ENCODE results near the gene JTB.
A peak's percentile ranks its signal among the peaks of the same experiment; 100 is the strongest.

The JTB gene

DNA sequence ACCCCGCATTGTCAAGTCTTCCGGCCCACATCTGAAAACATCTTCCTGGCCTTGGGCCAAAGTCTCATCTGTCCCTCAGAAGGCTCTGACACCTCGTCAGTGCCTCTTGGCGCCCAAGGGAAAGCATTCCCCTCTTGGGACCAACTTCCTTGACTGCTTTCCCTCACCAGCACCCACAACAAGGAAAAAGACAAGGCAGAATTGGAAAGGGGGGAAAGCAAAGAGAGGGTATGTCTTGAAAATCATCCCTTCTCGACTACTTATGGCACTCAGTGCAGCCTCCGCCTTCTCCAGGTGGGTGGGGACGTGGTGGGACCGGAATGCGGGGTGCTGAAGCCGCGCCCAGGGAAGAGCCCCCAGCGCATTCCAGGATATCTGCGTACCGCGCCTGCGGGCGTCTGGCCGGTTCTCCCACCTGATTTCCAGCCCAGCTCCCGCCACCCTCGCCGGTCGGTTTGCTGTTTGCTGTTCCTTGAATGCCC is 13.6 kb downstream of the JTB start:
- no peak for TF ChIP-seq EZH2phosphoT487 (IDR thresholded peaks at IDR 0.05; ENCODE audit: borderline replicate concordance, low read length)
- TF ChIP-seq, protein P1, sequence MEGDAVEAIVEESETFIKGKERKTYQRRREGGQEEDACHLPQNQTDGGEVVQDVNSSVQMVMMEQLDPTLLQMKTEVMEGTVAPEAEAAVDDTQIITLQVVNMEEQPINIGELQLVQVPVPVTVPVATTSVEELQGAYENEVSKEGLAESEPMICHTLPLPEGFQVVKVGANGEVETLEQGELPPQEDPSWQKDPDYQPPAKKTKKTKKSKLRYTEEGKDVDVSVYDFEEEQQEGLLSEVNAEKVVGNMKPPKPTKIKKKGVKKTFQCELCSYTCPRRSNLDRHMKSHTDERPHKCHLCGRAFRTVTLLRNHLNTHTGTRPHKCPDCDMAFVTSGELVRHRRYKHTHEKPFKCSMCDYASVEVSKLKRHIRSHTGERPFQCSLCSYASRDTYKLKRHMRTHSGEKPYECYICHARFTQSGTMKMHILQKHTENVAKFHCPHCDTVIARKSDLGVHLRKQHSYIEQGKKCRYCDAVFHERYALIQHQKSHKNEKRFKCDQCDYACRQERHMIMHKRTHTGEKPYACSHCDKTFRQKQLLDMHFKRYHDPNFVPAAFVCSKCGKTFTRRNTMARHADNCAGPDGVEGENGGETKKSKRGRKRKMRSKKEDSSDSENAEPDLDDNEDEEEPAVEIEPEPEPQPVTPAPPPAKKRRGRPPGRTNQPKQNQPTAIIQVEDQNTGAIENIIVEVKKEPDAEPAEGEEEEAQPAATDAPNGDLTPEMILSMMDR (IDR thresholded peaks at IDR 0.05; ENCODE audit: low read depth, low read length, poor library complexity, severe bottlenecking), result no peak
- Histone ChIP-seq H3K27me3 (ENCODE audit: control insufficient read depth, low read length) (no peaks in the 10 kb centered on the region), H3K4me1 (ENCODE audit: control insufficient read depth, low read length) (peaks cover 54% of the 10 kb centered on the region), H3K4me2 (ENCODE audit: low read length) (peak overlapping the region; percentile 83), H3K79me2 (ENCODE audit: control insufficient read depth, low read length) (peaks cover 65% of the 10 kb centered on the region), H3K9me3 (ENCODE audit: control insufficient read depth, insufficient read depth, low read length) (no peaks in the 10 kb centered on the region), H3F3A (ENCODE audit: control insufficient read depth, insufficient read depth) (peaks cover 14% of the 10 kb centered on the region), H3K36me3 (ENCODE audit: control insufficient read depth, low read length) (peaks cover 43% of the 10 kb centered on the region), H3K4me3 (ENCODE audit: low read length) (peak overlapping the region; percentile 84), H3K9me2 (replicated peaks; ENCODE audit: control insufficient read depth, low read length) (no peaks in the 10 kb centered on the region), H3K27ac (ENCODE audit: low read depth, low read length) (peak overlapping the region; percentile 59), H4K20me1 (ENCODE audit: control insufficient read depth, insufficient read depth, low read depth, low read length) (no peaks in the 10 kb centered on the region)

DNA sequence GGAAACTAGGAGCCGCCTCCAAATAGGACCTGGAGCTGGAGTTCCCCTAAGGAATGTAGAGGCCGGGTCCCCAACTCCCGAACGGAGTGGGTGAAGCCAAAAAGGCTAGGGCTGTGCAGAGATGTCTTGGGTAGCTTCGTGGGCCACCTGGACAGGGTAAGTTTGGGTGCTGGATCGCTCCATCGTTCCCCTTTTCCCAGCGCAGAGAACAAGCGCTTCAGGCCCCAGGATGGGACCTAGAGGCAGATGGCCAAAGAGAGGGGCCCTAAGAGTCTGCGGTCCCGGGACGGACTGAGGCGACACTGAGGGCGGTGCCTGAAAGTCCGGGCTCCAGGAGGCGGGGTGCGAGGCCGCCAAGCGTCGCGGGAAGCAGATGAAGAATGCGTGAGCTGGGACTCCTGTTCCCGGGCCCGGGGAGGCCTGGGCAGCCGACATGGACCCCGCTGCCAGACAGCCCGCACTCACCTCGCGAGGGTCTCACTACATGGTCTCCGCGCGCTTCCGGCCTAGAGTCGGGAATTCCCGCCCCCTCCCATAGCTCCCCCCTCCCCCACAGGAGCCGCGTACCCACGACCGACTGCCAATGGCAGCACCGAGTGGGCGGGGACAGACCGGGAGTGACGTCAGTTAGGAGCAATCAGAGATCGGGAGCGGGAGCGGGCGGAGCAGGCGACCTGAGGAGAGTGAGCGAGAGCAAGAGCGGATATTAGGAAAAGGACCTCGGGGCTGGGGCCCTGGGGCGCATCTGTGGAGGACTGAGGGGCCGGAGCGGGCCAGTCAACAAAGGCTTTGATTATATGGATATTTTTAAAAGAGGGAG is 14.2 kb downstream of the JTB start, which contains the start of gene SLC39A1:
TSS of gene SLC39A1 (minus strand) at position 508 of the 820 bp plus-strand sequence. CDS start 822 bp downstream, outside the sequence.
- no peaks in the 10 kb centered on the region for H3K27me3 ChIP-seq (ENCODE audit: control insufficient read depth, low read length)
- peak within 1 kb of the TSS; percentile 59 for H3K27ac ChIP-seq (ENCODE audit: low read depth, low read length)
- TF ChIP-seq, protein P1 (IDR thresholded peaks at IDR 0.05; ENCODE audit: low read depth, low read length, poor library complexity, severe bottlenecking), result no peak
- TF ChIP-seq EZH2phosphoT487 (IDR thresholded peaks at IDR 0.05; ENCODE audit: borderline replicate concordance, low read length), result no peak
- peak within 1 kb of the TSS; percentile 84 for H3K4me3 ChIP-seq (ENCODE audit: low read length)
- peak within 1 kb of the TSS; percentile 83 for H3K4me2 ChIP-seq (ENCODE audit: low read length)
- H3K79me2 ChIP-seq (ENCODE audit: control insufficient read depth, low read length), result peaks cover 60% of the 10 kb centered on the region
- H3K9me3 ChIP-seq (ENCODE audit: control insufficient read depth, insufficient read depth, low read length), result no peaks in the 10 kb centered on the region
- no peaks in the 10 kb centered on the region for H3K9me2 ChIP-seq (replicated peaks; ENCODE audit: control insufficient read depth, low read length)
- peaks cover 14% of the 10 kb centered on the region for H3F3A ChIP-seq (ENCODE audit: control insufficient read depth, insufficient read depth)
- H4K20me1 ChIP-seq (ENCODE audit: control insufficient read depth, insufficient read depth, low read depth, low read length), result no peaks in the 10 kb centered on the region
- peaks cover 45% of the 10 kb centered on the region for H3K36me3 ChIP-seq (ENCODE audit: control insufficient read depth, low read length)
- peaks cover 52% of the 10 kb centered on the region for H3K4me1 ChIP-seq (ENCODE audit: control insufficient read depth, low read length)

DNA sequence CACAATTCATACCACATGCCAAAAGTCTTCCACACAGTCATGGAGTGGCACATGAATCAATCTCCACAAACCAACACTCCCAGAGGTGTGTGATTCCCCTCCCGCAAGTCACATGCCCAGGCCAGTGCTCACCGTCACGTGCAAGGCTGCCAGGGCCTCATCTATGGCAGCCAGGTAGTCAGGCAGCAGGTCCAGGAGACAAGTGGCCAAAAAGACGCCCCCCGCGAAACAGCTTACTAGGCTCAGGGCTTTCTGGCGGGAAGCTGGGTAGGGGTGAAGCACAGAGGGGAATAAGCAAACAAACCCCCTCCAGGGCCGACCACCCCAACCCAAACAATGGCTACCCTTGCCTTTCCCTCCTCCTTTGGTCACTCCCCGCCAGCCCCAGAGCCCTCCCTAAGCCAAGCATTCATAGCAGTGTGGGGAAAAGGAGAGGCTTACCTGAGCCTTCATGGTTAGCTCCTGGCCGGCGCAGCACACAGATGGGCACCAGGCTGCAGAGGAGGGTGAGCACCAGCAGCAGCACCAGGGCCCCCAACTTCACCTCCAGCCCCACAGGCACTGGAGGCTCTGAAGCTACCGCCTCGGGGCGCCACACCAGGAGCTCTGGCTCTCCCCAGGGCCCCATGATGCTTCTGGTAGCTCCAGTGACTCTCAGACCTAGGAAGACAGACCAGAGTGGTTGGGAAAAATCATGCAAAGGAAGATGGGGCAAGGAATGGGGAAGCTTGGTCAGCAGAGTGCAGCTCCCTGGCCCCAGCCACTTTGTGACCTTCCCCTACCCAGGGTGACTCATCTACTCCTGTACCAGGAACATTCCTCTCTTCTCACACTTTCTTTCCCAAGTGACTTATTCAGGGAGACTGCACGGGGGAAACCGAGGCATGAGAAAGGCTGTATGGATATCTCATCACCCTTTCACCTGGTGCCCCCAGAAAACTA is 15.1 kb downstream of the JTB start:
- TF ChIP-seq, protein P1 (IDR thresholded peaks at IDR 0.05; ENCODE audit: low read depth, low read length, poor library complexity, severe bottlenecking), result no peak
- TF ChIP-seq EZH2phosphoT487 (IDR thresholded peaks at IDR 0.05; ENCODE audit: borderline replicate concordance, low read length), result no peak
- H3K27ac ChIP-seq (ENCODE audit: low read depth, low read length), result peak overlapping the region; percentile 59
- H3K36me3 ChIP-seq (ENCODE audit: control insufficient read depth, low read length), result peaks cover 54% of the 10 kb centered on the region
- no peaks in the 10 kb centered on the region for H3K9me3 ChIP-seq (ENCODE audit: control insufficient read depth, insufficient read depth, low read length)
- no peaks in the 10 kb centered on the region for H3K27me3 ChIP-seq (ENCODE audit: control insufficient read depth, low read length)
- peak overlapping the region; percentile 83 for H3K4me2 ChIP-seq (ENCODE audit: low read length)
- H3K79me2 ChIP-seq (ENCODE audit: control insufficient read depth, low read length), result peaks cover 64% of the 10 kb centered on the region
- H3F3A ChIP-seq (ENCODE audit: control insufficient read depth, insufficient read depth), result peaks cover 14% of the 10 kb centered on the region
- peaks cover 52% of the 10 kb centered on the region for H3K4me1 ChIP-seq (ENCODE audit: control insufficient read depth, low read length)
- H4K20me1 ChIP-seq (ENCODE audit: control insufficient read depth, insufficient read depth, low read depth, low read length), result no peaks in the 10 kb centered on the region
- H3K9me2 ChIP-seq (replicated peaks; ENCODE audit: control insufficient read depth, low read length), result no peaks in the 10 kb centered on the region
- H3K4me3 ChIP-seq (ENCODE audit: low read length), result peak overlapping the region; percentile 84

All from DOHH2 (cell line).